ENCODE data around the gene CIT. TPM values are rescaled to one million over a fixed set of nuclear protein-coding genes. Genes with fewer than 3 reads are reported as not detected.
"Not testable (repeated sequence)": the region's sequence is repeated elsewhere in the genome, so short reads cannot be mapped to it uniquely, and the experiment has no call there.

CIT gene
- total and polyA plus RNA-seq, 2 donors (not counting 3 experiments of a cell fraction or from before 2014, with no cell fraction given), result 13.3 to 61.8 TPM

- Histone ChIP-seq H3K27ac (ENCODE audit: insufficient read depth, low read depth, low read length) (no peak overlapping the region), H2AFZ (ENCODE audit: low read depth, low read length) (no peak overlapping the region), H3K9me3 (replicated peaks; ENCODE audit: control insufficient read depth, insufficient read depth, low read length) (no peaks in the 10 kb centered on the region), H3K4me3 (replicated peaks in 1 of 3; ENCODE audit: insufficient read depth in 1 of 3, low read depth in 1 of 3, low read length in 3 of 3) (no peak overlapping the region), H4K20me1 (replicated peaks; ENCODE audit: control insufficient read depth, extremely low read depth, insufficient read depth, low read length) (no peaks in the 10 kb centered on the region), H3K9ac (replicated peaks; ENCODE audit: extremely low read depth, insufficient read depth, low read length) (no peak overlapping the region), H3K9me1 (replicated peaks; ENCODE audit: control insufficient read depth, extremely low read depth, insufficient read depth, low read length) (no peaks in the 10 kb centered on the region), H3K36me3 (ENCODE audit: control insufficient read depth in 2 of 2, extremely low read depth in 1 of 2, insufficient read depth in 2 of 2, low read length in 2 of 2) (no peaks in the 10 kb centered on the region), H3K4me2 (ENCODE audit: insufficient read depth, low read length) (no peak overlapping the region), H3K4me1 (ENCODE audit: control insufficient read depth, extremely low read depth, insufficient read depth, low read length) (no peaks in the 10 kb centered on the region), H3K27me3 (ENCODE audit: control insufficient read depth in 2 of 2, insufficient read depth in 2 of 2, low read length in 2 of 2) (no peaks in the 10 kb centered on the region), H3K79me2 (ENCODE audit: control insufficient read depth, insufficient read depth, low read length) (no peaks in the 10 kb centered on the region)
- BruUV-seq (replicated peaks), result no TSS peak
- intact Hi-C loops (cut with micrococcal nuclease) (no loop called here), dilution Hi-C loops (cut with MboI; ENCODE audit: extremely low pct_ligation_motif_present, low sequenced_read_pairs) (no loop called here)
- TF ChIP-seq MAX (IDR thresholded peaks at IDR 0.05; ENCODE audit: insufficient read depth, insufficient read length), result no peak
- no peak for TF ChIP-seq POLR2AphosphoS5 (IDR thresholded peaks at IDR 0.05; ENCODE audit: insufficient read depth, low read depth, low read length)
- TF ChIP-seq GATA2 (IDR thresholded peaks at IDR 0.05; ENCODE audit: insufficient read depth, insufficient read length, low read depth, low read length), result no peak
- no peak for TF ChIP-seq POLR2A (IDR thresholded peaks at IDR 0.05; ENCODE audit: low read depth, low read length)
- no peak for TF ChIP-seq FOS (IDR thresholded peaks at IDR 0.05; ENCODE audit: borderline replicate concordance, insufficient read depth, low read length)
- TF ChIP-seq CTCF (IDR thresholded peaks at IDR 0.05; ENCODE audit: extremely low read depth in 1 of 2, insufficient read depth in 1 of 2, low read depth in 1 of 2, low read length in 2 of 2), result no peak
- no peak for TF ChIP-seq MYC (IDR thresholded peaks at IDR 0.05; ENCODE audit: low read depth, low read length)
- TF ChIP-seq EZH2 (IDR thresholded peaks at IDR 0.05; ENCODE audit: borderline replicate concordance, low read depth, low read length, severe bottlenecking), result no peak
- TF ChIP-seq JUN (IDR thresholded peaks at IDR 0.05; ENCODE audit: borderline replicate concordance, insufficient read depth, insufficient read length, low read depth), result no peak
- no peak for FAIRE-seq
- ChIA-PET POLR2A (no interaction called here), CTCF (no interaction called here)
- no peak for DNase-seq (ENCODE audit: low read depth, low spot score)
Measured at GRCh38 chr12:119894916-119895315, 17.8 kb upstream of the CIT start.

- H3K9me3 ChIP-seq (replicated peaks; ENCODE audit: control insufficient read depth, insufficient read depth, low read length); H2AFZ ChIP-seq (ENCODE audit: low read depth, low read length); H3K36me3 ChIP-seq (ENCODE audit: control insufficient read depth in 2 of 2, extremely low read depth in 1 of 2, insufficient read depth in 2 of 2, low read length in 2 of 2); H3K27me3 ChIP-seq (ENCODE audit: control insufficient read depth in 2 of 2, insufficient read depth in 2 of 2, low read length in 2 of 2); DNase-seq (ENCODE audit: low read depth, low spot score); H3K4me2 ChIP-seq (ENCODE audit: insufficient read depth, low read length); H3K4me3 ChIP-seq (replicated peaks in 1 of 3; ENCODE audit: insufficient read depth in 1 of 3, low read depth in 1 of 3, low read length in 3 of 3); POLR2A ChIA-PET; H3K27ac ChIP-seq (ENCODE audit: insufficient read depth, low read depth, low read length); BruUV-seq (replicated peaks); H4K20me1 ChIP-seq (replicated peaks; ENCODE audit: control insufficient read depth, extremely low read depth, insufficient read depth, low read length); H3K9ac ChIP-seq (replicated peaks; ENCODE audit: extremely low read depth, insufficient read depth, low read length); H3K9me1 ChIP-seq (replicated peaks; ENCODE audit: control insufficient read depth, extremely low read depth, insufficient read depth, low read length); H3K79me2 ChIP-seq (ENCODE audit: control insufficient read depth, insufficient read depth, low read length); H3K4me1 ChIP-seq (ENCODE audit: control insufficient read depth, extremely low read depth, insufficient read depth, low read length); dilution Hi-C loops (cut with MboI; ENCODE audit: extremely low pct_ligation_motif_present, low sequenced_read_pairs); intact Hi-C loops (cut with micrococcal nuclease); FAIRE-seq: not testable (repeated sequence)
- CTCF ChIA-PET, result interaction anchor here (0.6 to 1.7 kb wide), 3 partner anchors 10 to 47 kb away, joined by 3 to 6 read pairs (median 3); no protein-coding TSS in a partner anchor
Measured at GRCh38 chr12:119892611-119893010, 15.5 kb upstream of the CIT start.
